ENCODE results near the gene CORO7.

CORO7 gene

DNA sequence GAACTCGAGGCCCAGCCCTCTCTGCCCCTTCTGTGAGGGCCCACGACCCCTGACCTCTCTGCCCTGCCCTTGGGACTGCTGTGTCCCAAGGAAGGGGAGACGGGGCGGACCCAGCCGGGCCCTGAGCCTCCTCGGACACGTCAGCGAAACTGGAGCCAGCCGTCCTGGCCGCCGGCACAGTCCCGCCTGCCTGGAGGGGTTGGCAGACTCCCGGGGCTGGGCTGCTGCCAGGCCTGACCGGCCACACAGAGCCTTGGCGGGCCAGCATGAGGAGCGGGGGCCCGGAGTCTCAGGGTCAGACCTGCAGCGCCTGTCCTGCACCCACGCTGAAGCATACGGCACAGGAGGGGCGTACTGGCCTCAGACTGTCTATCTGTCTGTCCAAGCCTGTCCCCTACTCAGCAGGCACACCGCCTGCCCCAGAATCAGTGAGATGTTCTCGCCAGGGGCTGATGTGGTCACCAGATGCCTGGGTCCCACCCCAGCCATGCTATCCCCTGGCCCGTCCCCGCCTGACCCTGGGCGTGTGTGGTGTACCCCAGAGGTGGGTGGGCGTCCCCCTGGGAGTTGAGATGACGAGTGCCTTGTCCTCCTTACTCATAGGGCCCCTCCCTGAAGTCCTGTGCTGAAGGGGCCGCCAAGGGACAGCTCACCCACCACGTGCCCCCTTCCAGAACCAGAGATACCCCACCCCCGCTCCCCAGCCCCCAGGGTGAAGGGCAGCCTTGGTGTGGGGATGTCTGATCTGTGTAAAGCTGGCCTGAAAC, 40.1 kb downstream of the CORO7 start:
- peak overlapping the region; percentile 85 for H3K27ac ChIP-seq
- no peak for TF ChIP-seq ZFX (IDR thresholded peaks at IDR 0.05)
- TF ChIP-seq, protein P1, sequence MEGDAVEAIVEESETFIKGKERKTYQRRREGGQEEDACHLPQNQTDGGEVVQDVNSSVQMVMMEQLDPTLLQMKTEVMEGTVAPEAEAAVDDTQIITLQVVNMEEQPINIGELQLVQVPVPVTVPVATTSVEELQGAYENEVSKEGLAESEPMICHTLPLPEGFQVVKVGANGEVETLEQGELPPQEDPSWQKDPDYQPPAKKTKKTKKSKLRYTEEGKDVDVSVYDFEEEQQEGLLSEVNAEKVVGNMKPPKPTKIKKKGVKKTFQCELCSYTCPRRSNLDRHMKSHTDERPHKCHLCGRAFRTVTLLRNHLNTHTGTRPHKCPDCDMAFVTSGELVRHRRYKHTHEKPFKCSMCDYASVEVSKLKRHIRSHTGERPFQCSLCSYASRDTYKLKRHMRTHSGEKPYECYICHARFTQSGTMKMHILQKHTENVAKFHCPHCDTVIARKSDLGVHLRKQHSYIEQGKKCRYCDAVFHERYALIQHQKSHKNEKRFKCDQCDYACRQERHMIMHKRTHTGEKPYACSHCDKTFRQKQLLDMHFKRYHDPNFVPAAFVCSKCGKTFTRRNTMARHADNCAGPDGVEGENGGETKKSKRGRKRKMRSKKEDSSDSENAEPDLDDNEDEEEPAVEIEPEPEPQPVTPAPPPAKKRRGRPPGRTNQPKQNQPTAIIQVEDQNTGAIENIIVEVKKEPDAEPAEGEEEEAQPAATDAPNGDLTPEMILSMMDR (conservative IDR thresholded peaks at IDR 0.05): no peak

DNA sequence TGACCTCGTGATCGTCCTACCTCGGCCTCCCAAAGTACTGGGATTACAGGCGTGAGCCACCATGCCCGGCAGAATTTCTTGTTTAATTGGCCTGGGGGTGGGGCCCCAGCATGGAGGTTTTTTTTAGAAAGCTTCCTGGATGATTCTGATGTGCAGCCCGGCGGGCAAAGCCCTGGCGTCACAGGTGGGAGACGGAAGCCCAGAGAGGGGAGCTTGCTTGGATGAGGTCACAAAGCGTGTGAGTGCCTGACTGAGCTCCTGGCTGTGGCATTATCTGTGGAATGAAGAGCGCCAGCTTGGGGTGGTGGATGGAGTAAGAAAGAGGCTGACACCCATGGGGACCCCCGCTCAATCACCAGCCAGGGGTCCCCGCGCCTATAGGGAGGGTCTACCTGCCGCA, 40.7 kb downstream of the CORO7 start:
- TF ChIP-seq, protein P1 (conservative IDR thresholded peaks at IDR 0.05): no peak
- no peak for TF ChIP-seq ZFX (IDR thresholded peaks at IDR 0.05)
- H3K27ac ChIP-seq: peak overlapping the region; percentile 85

DNA sequence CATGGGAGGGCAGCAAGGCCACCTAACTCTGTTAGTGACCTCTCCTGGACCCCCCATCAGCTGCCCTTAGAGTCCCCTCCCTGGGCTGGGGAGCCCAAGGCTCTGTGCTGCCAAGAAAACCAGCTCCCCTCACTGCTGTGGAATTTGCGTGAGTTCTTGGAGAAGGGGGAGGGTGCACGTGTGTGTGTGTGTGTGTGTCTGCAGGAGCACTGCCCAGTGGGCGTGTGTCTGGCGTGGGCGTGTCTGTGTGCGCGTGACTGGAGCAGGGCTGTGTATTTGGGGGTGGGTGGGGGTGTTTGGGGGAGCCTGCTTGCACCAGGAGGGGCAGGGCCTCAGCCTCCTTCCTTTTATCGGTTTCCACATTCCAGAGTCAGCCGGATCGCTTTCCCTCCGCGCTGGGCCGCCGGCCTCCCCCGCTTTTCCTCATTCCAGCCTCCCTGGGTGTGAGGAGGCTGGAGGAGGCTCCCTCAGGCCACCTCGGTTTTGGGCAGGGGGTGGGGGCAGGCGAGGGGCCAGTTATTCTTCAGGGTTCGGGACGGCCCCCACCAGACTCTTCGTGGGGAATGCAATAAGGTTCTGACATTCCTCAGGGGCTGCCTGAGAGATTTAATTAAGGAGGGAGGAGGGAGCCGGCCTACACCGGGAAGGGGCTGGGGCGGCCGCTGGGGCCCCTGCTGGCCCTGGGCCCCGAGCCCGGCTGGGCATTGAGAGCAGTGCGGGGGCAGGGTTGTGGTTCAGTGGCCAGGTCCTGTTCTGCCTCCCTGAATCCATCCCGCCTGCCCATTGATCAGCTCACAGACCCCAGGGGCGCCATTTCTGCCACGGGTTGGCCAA, 42.3 kb downstream of the CORO7 start:
- peak overlapping the region; percentile 85 for H3K27ac ChIP-seq

DNA sequence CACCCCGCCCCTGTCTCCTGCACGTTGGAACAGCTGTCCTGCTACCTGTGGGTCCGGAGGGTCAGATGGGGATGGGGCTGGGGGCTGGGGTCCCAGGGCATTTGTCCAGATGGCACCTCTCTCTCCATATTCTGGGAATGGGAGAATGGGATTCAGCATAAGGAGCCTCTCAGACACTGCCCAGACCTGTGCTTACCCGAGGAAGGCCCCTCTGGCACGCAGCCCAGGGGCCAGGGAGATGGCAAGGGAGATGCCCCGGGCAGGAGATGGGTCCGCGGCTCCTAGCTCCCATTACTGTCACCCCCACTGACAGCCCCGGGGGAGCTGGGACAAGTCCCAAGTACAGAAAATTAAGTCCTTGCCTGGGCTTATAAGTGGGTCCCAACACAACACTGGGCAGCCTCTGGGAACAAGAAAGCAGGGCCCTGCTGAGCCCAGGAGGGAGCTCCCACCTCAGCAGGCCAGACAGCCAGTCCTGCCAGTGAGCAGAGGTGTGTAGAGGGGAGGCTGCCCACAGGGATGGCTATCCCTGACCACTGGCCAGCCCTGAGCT, 43.0 kb downstream of the CORO7 start:
- peak overlapping the region; percentile 85 for H3K27ac ChIP-seq
- TF ChIP-seq ZFX (IDR thresholded peaks at IDR 0.05): no peak
- TF ChIP-seq, protein P1 (conservative IDR thresholded peaks at IDR 0.05): no peak

More for the DNA sequence above, 42.3 kb downstream of the CORO7 start:
- TF ChIP-seq ZFX (IDR thresholded peaks at IDR 0.05): no peak
- TF ChIP-seq, protein P1 (conservative IDR thresholded peaks at IDR 0.05): no peak

DNA sequence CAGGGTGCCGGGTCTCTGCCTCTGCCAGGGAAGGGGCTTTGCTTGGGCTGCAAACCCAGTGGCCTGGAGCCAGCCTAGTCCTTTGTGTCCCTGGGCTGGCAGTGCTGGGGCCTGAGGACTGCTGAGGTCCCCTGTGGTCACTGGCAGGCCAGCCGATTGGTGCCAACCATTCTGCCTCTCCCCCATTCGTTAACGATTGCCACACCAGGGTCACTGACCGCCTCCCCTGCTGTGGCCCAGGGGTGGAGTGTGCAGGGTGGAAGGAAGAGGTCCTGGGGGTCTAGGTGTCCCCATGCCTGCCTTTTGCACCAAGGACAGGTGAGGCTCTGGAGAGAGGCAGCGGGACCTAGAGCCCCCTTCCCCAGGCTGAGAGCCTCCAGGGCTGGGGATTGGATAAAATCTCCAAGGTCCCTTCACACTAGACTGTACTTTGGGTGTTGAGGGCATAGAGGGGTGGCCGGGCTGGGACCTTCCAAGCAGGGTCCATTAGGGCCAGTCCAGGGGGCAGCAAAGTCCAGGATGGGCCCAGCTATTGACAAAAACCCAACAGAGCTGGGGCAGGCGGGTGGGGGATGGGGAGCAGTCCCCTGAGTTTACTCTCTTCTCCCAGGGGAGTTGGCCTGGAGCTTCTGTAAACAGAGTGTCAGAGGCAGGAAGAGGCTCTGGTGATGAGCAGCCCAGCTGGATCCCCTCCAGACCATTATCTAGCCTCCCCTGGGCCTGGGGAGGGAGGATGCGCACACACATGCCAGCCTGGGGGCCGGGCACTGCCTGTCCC, 43.6 kb downstream of the CORO7 start:
- peak overlapping the region; percentile 85 for H3K27ac ChIP-seq
- TF ChIP-seq ZFX (IDR thresholded peaks at IDR 0.05): no peak
- TF ChIP-seq, protein P1 (conservative IDR thresholded peaks at IDR 0.05): no peak

DNA sequence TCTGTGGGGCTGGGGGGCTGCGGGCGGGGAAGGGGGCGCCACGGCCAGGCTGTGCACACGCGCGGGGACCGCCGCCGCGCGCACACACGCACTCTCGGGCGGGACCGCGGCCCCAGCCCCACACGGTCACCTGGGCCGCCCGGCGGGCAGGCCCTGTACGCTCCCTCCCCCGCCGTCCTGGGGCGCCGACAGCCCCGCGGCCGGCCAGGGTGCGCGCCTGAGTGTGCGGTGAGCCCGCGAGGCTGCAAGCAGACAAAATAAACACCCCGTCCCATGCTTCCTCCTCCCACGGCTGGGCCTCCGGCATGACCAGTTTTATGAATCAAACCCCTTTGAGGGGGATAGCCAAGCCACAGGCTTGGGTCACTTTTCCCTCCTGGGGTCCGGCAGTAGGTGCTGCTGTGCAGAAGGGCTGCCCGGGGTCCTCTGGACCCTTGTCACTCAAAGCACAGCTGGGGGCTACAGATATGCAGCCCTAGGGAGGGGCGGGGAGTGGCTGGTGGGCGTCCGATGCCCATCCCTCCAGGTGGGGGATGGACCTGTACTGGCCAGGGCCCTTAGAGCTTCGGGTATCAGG, 44.3 kb downstream of the CORO7 start:
- peak; percentile 46; the same call in 1 of the 2 replicates for TF ChIP-seq ZFX (IDR thresholded peaks at IDR 0.05)
- TF ChIP-seq, protein P1 (conservative IDR thresholded peaks at IDR 0.05): no peak
- peak overlapping the region; percentile 85 for H3K27ac ChIP-seq
